Stimulated activated naive CD4-positive, alpha-beta T cell treated with Interleukin-2 at 50 U/mL for 16 hours (primary cell): ENCODE results near the gene IFNA14.
"Not testable (repeated sequence)": the region's sequence is repeated elsewhere in the genome, so short reads cannot be mapped to it uniquely, and the experiment has no call there.

Experiments used
- DNase-seq: peaks from one replicate; lab custom pipeline; 2025; lab: John Stamatoyannopoulos, UW

The IFNA14 gene

GRCh38 chr9:21239911-21240310 lies at the start of gene IFNA14:
TSS of gene IFNA14 (minus strand) at chr9:21240005. CDS start at chr9:21239935, 70 bp downstream.
- no peak for DNase-seq

- no peak for DNase-seq
These were observed 47.5 kb upstream of the IFNA14 start for GRCh38 chr9:21287280-21287679.

GRCh38 chr9:21286659-21287058 lies 46.9 kb upstream of the IFNA14 start:
- DNase-seq, result no peak

- no peak for DNase-seq
These were observed 46.3 kb upstream of the IFNA14 start for GRCh38 chr9:21286099-21286498.

GRCh38 chr9:21281275-21281674 lies 41.5 kb upstream of the IFNA14 start:
- DNase-seq, result no peak

- DNase-seq, result no peak
These were observed 28.5 kb upstream of the IFNA14 start for GRCh38 chr9:21268347-21268657.

- DNase-seq, result no peak
These were observed 27.9 kb upstream of the IFNA14 start for GRCh38 chr9:21267485-21268346.

GRCh38 chr9:21266733-21267484 lies 27.1 kb upstream of the IFNA14 start:
- DNase-seq, result no peak

GRCh38 chr9:21265421-21266189 lies 25.8 kb upstream of the IFNA14 start:
- no peak for DNase-seq

- DNase-seq, result no peak
These were observed 15.9 kb upstream of the IFNA14 start for GRCh38 chr9:21255538-21256212.

- DNase-seq, result no peak
These were observed 13.1 kb upstream of the IFNA14 start for GRCh38 chr9:21252721-21253547.

- no peak for DNase-seq
These were observed 11.8 kb upstream of the IFNA14 start for GRCh38 chr9:21251638-21252037.

GRCh38 chr9:21251190-21251589 lies 11.4 kb upstream of the IFNA14 start:
- DNase-seq, result no peak

- DNase-seq, result no peak
These were observed 5.0 kb upstream of the IFNA14 start for GRCh38 chr9:21244836-21245235.

GRCh38 chr9:21236360-21236714 lies 3.5 kb downstream of the IFNA14 start:
- DNase-seq, result not testable (repeated sequence)

GRCh38 chr9:21235468-21236359 lies 4.1 kb downstream of the IFNA14 start:
- peak; percentile 4 for DNase-seq

- no peak for DNase-seq
These were observed 5.6 kb downstream of the IFNA14 start for GRCh38 chr9:21234153-21234687.

GRCh38 chr9:21233258-21233657 lies 6.5 kb downstream of the IFNA14 start:
- no peak for DNase-seq

- DNase-seq, result no peak
These were observed 11.7 kb downstream of the IFNA14 start, which contains the start of gene IFNA17 for GRCh38 chr9:21228122-21228521. TSS of gene IFNA17 (minus strand) at chr9:21228222. CDS start at chr9:21228173, 49 bp downstream.

- not testable (repeated sequence) for DNase-seq
These were observed 22.6 kb downstream of the IFNA14 start, which contains the start of gene IFNA16 for GRCh38 chr9:21217211-21217610. TSS of gene IFNA16 (minus strand) at chr9:21217311. CDS start at chr9:21217305, 6 bp downstream.
